Uterus (tissue), 2 donors: Measurements from ENCODE around the gene ICAM5.

Experiments
- POLR2A ChIP-seq, 2 donors: fragments of 450-650 bp; IDR thresholded peaks; one replicate each; pipeline ENCODE4 v1.6.1; 2016; ENCODE audit warnings: antibody characterized with exemption in 2 of 2, mild to moderate bottlenecking in 1 of 2, moderate library complexity in 1 of 2
- TF ChIP-seq, protein P1 (sequence below), 4 experiments: fragments of 200-600 bp in 2 of 4; fragments of 450-650 bp in 2 of 4; sonication (generic) in 2 of 4; IDR thresholded peaks; one replicate each; pipeline ENCODE4 v1.5.1; 2016 to 2019; ENCODE audit warnings: antibody characterized with exemption in 4 of 4, mild to moderate bottlenecking in 2 of 4, moderate library complexity in 1 of 4

DNA sequence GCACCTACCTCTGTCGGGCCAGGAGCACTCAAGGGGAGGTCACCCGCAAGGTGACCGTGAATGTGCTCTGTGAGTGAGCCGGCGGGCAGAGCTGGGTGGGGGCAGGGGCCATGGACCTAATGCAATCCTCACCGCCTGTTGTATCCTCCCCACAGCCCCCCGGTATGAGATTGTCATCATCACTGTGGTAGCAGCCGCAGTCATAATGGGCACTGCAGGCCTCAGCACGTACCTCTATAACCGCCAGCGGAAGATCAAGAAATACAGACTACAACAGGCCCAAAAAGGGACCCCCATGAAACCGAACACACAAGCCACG, 4.8 kb upstream of the ICAM5 start:
- TF ChIP-seq, protein P1, sequence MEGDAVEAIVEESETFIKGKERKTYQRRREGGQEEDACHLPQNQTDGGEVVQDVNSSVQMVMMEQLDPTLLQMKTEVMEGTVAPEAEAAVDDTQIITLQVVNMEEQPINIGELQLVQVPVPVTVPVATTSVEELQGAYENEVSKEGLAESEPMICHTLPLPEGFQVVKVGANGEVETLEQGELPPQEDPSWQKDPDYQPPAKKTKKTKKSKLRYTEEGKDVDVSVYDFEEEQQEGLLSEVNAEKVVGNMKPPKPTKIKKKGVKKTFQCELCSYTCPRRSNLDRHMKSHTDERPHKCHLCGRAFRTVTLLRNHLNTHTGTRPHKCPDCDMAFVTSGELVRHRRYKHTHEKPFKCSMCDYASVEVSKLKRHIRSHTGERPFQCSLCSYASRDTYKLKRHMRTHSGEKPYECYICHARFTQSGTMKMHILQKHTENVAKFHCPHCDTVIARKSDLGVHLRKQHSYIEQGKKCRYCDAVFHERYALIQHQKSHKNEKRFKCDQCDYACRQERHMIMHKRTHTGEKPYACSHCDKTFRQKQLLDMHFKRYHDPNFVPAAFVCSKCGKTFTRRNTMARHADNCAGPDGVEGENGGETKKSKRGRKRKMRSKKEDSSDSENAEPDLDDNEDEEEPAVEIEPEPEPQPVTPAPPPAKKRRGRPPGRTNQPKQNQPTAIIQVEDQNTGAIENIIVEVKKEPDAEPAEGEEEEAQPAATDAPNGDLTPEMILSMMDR (IDR thresholded peaks at IDR 0.05): no peak
- no peak for TF ChIP-seq POLR2A (IDR thresholded peaks at IDR 0.05)
